ENCODE measurements around the gene CD300A.

CD300A gene

DNA sequence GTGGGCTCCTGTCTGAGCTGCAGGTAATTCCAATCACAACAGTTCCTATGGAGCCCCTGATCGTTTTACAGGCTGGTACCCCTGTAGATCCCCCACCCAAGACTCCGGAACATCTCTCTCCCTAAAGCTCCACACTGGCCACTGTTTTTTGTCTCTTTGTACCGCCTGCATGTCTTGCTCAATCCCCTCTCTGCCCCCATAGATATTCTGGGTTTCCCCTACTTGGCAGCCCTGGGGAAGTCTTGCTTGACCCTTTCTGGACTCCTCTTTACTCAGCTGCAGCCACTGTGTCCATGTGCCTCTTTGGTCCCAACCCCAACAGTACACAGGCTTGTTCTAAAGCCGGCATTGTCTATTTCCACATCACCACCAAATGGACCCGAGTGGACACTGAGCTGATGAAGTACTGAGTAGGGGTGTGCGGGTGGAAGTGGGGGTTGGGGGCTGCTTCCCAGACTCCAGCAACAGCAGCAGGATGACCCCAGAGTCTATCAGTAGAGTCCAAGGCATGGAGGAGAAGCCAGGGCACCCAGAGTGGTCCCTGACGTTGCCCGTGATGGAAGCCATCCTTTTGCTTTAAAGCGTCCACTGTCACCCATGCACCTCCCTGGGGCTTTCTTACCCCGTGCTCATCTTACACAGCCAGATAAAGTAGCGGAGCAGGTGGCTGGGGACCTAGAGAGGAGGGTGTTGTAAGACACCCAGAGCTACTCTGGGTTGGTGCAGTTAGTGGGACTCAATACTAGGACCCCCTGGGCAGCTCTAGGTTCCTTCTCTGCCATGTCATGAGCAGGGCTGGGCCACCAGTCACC is 58.4 kb downstream of the CD300A start:
- DNase-seq, result no peak

DNA sequence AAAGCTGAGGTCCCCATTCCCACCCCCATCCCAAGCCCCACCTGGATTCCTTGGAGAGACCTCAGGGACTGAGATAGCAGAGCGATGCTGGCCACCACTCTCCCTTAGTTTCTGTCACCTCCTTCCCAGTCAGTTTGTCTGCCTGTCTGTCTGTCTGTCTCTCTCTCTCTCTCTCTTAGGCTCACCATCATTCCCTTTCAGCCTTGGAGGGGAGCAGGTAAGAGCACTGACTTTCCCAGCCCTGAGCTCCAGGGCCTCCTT is 59.0 kb downstream of the CD300A start:
- DNase-seq, result no peak

DNA sequence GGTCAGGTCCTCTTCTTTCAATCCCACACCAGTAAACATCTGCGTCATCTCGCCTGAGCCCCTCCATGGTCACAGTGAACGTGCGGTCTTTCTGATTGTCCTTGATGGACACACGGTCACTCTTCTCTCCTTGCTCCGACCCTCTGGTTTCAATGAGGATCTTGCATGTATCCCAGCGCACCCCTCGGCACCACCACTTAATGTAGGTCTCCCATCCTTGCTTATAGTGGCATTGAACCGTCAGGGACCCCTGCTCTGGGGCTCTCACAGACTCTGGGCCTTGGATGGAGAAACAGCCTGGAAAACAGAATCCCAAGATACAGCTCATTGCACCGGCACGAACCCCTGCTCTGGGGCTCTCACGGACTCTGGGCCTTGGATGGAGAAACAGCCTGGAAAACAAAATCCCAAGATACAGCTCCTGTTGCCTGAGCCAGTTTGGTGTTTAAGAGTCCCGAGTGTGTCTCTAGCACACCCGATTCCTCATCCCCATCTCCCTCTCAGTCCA is 59.4 kb downstream of the CD300A start:
- DNase-seq, result no peak

DNA sequence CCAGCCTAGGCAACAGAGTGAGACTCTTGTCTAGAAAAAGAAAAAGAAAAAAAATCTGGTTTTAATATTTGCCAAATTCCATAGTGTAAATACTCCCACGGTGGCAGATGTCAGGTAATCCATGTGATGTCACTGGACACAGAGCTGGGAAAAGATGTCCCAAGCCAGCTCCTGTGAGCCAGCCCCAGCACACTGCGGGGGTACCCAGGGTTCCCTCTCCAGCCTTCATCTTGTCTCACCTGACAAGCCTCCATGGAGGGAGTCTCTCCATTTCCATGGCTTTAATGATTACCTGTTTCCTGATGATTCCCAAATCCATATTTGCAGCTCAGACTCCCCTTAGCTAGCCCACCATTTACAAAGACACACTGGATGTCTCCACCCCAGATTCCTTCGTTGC is 60.2 kb downstream of the CD300A start:
- no peak for DNase-seq

DNA sequence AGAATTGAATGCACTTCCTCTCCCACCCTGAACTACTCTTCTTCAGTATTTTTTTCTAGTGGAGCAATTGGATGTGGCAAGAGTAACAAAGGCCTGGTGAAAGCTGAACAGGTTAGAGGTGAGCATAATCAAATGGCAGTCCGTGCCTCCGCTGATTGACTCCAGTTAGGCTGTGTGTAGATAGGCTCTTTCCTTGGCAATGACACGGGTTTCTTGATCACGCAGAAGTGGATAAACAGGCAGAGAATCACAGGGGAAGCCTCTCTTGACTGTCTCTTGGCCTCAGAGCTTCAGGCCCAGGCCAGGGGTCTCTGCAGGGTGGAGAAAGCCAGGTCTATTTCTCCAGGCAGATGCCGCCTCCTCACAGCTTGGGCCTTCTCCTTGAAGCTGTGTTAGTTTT is 60.6 kb downstream of the CD300A start:
- no peak for DNase-seq

DNA sequence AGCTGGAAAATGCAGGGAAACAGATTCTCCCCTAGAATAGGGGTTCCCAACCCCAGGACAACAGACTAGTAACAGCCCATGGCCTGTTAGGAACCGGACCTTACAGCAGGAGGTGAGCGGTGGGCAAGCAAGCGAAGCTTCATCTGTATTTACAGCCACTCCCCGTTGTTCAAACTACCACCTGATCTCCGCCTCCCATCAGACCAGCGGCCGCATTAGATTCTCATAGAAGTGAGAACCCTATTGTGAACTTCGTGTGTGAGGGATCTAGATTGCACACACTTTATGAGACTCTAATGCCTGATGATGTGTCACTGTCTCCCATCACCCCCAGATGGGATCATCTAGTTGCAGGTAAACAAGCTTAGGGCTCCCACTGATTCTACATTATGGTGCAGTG is 61.3 kb downstream of the CD300A start:
- DNase-seq, result no peak

DNA sequence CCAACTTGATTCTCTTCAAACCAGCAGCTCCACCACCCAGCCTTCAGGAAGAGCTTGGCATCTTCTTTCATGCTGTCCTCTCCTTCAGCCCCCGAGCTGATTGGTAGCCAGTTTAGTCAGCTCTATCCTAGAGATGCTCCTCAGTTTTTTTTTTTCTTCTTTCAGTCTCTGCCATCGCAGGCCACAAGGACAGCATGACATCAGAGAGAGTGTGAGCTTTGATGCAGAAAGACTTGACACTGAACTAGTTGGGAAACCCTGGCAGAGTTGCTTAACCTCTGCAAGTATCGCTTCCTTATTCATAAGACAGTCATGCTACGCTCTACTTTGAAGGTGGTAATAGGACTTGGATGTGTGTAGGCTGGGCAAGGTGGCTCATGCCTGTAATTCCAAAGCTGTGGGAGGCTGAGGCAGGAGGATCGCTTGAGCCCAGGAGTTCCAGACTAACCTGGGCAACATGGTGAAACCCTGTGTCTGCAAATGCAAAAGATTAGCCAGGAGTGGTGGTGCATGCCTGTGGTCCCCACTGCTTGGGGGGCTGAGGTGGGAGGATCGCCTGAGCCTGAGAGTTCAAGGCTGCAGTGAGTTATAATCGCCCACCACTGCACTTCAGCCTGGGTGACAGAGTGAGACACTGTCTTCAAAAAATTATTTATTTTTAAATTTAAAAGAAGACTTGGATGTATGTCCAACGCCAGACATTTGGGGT is 62.2 kb downstream of the CD300A start:
- no peak for DNase-seq

DNA sequence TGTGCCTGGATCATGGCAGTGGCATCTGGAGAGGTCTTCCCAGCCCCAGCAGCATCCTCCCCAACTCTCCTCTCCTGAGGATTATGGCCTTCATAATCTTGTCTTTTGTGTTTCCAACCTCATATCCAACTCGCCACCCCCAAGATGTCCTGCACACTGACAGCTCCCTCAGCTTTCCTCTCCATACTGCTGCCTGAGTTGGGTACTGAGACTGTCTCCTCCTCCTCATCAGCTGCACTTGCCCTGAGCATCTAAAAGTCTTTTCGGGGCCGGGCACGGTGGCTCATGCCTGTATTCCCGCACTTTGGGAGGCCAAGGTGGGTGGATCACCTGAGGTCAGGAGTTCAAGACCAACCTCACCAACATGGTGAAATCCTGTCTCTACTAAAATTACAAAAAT is 62.8 kb downstream of the CD300A start:
- DNase-seq, result no peak

DNA sequence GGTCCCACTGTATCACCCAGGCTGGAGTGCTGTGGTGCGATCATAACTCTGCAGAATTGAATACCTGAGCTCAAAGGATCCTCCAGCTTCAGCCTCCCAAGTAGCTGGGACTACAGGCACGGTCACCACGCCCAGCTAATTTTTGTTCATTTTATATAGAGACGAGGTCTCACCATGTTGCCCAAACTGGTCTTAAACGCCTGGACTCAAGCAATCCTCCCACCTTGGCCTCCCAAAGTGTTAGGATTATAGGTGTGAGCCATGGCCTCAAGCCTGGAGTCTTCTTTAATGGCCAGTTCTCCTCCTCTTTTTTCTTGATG is 64.4 kb downstream of the CD300A start:
- no peak for DNase-seq

DNA sequence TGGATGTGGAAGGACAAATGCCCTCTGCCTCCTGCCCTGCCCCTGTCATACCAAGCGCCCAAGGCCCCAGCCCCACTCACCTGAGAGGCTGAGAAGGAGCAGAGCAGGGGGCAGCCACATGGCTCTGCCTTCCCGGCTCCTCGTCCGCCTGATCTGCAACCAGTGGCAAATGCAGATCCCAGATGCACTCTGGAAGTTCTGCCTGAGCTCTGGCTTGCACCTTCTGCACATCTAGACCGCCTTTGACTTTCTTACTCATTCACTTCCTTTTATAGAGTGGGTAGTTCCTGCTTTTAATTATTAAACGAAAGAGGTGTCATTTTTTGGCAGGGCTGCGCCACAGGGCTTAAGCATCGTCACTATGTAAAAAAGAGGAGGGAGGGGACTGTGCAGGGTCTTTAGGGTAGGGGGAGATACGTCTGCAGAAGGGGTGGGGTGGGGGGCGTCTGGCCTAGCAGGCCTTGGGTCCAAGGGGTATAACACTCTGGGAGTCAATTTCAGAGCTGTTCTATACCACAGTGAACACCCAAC is 64.9 kb downstream of the CD300A start, which contains the start of gene CD300LB:
Gene CD300LB, minus strand, starts transcription at position 245 of the 531 bp plus-strand sequence. Its CDS starts 125 bp downstream, at position 120.
- no peak for DNase-seq

DNA sequence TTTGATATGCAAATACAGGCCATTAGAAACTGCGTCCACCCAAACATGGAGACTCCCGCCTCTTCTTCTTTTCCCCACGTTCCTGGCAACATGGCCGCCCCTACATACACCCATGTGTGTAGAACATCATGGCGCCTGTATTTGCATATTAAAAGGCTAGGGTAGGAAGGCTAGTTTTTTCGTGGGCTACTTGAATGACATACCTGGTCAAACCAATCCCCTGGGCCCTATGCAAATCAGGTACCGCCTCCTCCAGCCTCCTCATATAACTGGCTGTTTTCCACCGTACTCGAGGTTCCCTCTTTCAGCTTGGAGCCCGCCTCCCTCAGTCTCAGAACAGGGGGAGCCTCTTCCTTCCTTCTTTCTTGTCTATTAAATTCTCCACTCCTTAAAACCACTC is 65.7 kb downstream of the CD300A start:
- no peak for DNase-seq
